Osteoblast (primary cell): ENCODE measurements around the gene DOC2A. TPM values are rescaled to one million over a fixed set of nuclear protein-coding genes. Genes with fewer than 3 reads are reported as not detected.
"Not testable (repeated sequence)": the region's sequence is repeated elsewhere in the genome, so short reads cannot be mapped to it uniquely, and the experiment has no call there.

ENCODE experiments used
- DNase-seq: peaks from one replicate; pipeline ENCODE4 v3.0.0; 2011; ENCODE audit warnings: low spot score, mixed read lengths; ENCODE audit not compliant: insufficient read length; ENCODE audit errors: missing footprints
- H2AFZ ChIP-seq: 2 replicates; pipeline ENCODE4 v1.6.0; 2011; ENCODE audit warnings: mild to moderate bottlenecking, low read length
- H3K27ac ChIP-seq: 2 replicates; pipeline ENCODE4 v1.5.1; 2011; ENCODE audit warnings: mild to moderate bottlenecking, low read depth, low read length, moderate library complexity
- H3K27me3 ChIP-seq: 2 replicates; pipeline ENCODE4 v1.6.0; 2012; ENCODE audit warnings: mild to moderate bottlenecking, control low read depth, inconsistent platforms, low read length, moderate library complexity; ENCODE audit not compliant: insufficient read depth
- H3K36me3 ChIP-seq: 2 replicates; pipeline ENCODE4 v1.5.1; 2011; ENCODE audit warnings: mild to moderate bottlenecking, low read length, control low read depth, moderate library complexity; ENCODE audit not compliant: insufficient read depth
- H3K4me1 ChIP-seq: 2 replicates; pipeline ENCODE4 v1.5.1; 2011; ENCODE audit warnings: mild to moderate bottlenecking, low read length, control low read depth, moderate library complexity; ENCODE audit not compliant: insufficient read depth
- H3K4me2 ChIP-seq: 2 replicates; pipeline ENCODE4 v1.6.0; 2011; ENCODE audit warnings: mild to moderate bottlenecking, low read length; ENCODE audit not compliant: insufficient read depth
- H3K4me3 ChIP-seq: fragments of 200-600 bp; sonication (generic); 3 replicates; pipeline ENCODE4 v1.5.1; 2012; ENCODE audit warnings: mild to moderate bottlenecking, low read length, inconsistent platforms; ENCODE audit not compliant: insufficient read depth
- H3K79me2 ChIP-seq: 2 replicates; pipeline ENCODE4 v1.6.0; 2012; ENCODE audit warnings: mild to moderate bottlenecking, low read length, control low read depth, inconsistent platforms; ENCODE audit not compliant: insufficient read depth
- H3K9me3 ChIP-seq: 2 replicates; pipeline ENCODE4 v1.5.1; 2011; ENCODE audit warnings: low read depth, low read length, control low read depth
- H4K20me1 ChIP-seq: 2 replicates; pipeline ENCODE4 v1.6.0; 2012; ENCODE audit warnings: mild to moderate bottlenecking, low read length, control low read depth; ENCODE audit not compliant: insufficient read depth
- CTCF ChIP-seq: IDR thresholded peaks from 2 replicates; pipeline ENCODE4 v1.5.1; 2011; ENCODE audit warnings: mild to moderate bottlenecking, low read depth, low read length, moderate library complexity; ENCODE audit errors: extremely low read depth
- total RNA-seq: library from RNA; depleted of rRNA; stranded (reverse); fragments of >200 nt; gene quantifications from 2 replicates; pipeline ENCODE4 v1.2.3, GENCODE V29; 2012

DOC2A gene
- total RNA-seq, 1 donor: not detected

GRCh38 chr16:30024451-30024850 lies 13.6 kb upstream of the DOC2A start:
- peaks cover 21% of the 10 kb centered on the region for H3K27me3 ChIP-seq
- no peak overlapping the region for H3K4me2 ChIP-seq
- H3K27ac ChIP-seq: no peak overlapping the region
- no peak overlapping the region for H2AFZ ChIP-seq
- TF ChIP-seq CTCF: no peak
- no peaks in the 10 kb centered on the region for H4K20me1 ChIP-seq
- no peak overlapping the region for H3K4me3 ChIP-seq
- peak; percentile 47 for DNase-seq
- H3K4me1 ChIP-seq: no peaks in the 10 kb centered on the region
- H3K36me3 ChIP-seq: no peaks in the 10 kb centered on the region
- no peaks in the 10 kb centered on the region for H3K9me3 ChIP-seq
- H3K79me2 ChIP-seq: no peaks in the 10 kb centered on the region

GRCh38 chr16:30023586-30023985 lies 12.8 kb upstream of the DOC2A start:
- no peaks in the 10 kb centered on the region for H3K9me3 ChIP-seq
- no peaks in the 10 kb centered on the region for H4K20me1 ChIP-seq
- peaks cover 12% of the 10 kb centered on the region for H3K27me3 ChIP-seq
- no peaks in the 10 kb centered on the region for H3K4me1 ChIP-seq
- no peak overlapping the region for H2AFZ ChIP-seq
- H3K4me3 ChIP-seq: no peak overlapping the region
- no peak overlapping the region for H3K27ac ChIP-seq
- no peak for DNase-seq
- no peak overlapping the region for H3K4me2 ChIP-seq
- no peaks in the 10 kb centered on the region for H3K79me2 ChIP-seq
- no peak for TF ChIP-seq CTCF
- no peaks in the 10 kb centered on the region for H3K36me3 ChIP-seq

- Histone ChIP-seq H3K27me3 (peaks cover 10% of the 10 kb centered on the region), H3K27ac (no peak within 1 kb of the TSS), H3K4me1 (no peaks in the 10 kb centered on the region), H3K4me3 (no peak within 1 kb of the TSS), H4K20me1 (no peaks in the 10 kb centered on the region), H3K36me3 (no peaks in the 10 kb centered on the region), H2AFZ (no peak within 1 kb of the TSS), H3K79me2 (no peaks in the 10 kb centered on the region), H3K4me2 (no peak within 1 kb of the TSS), H3K9me3 (no peaks in the 10 kb centered on the region)
- DNase-seq: peak; percentile 18
- TF ChIP-seq CTCF: no peak
Observed at GRCh38 chr16:30022887-30023286, 12.1 kb upstream of the DOC2A start, which contains the start of gene C16orf92. TSS of gene C16orf92 (plus strand) at chr16:30023198. CDS start at chr16:30023341, 143 bp downstream.

GRCh38 chr16:30018731-30019158 lies 7.9 kb upstream of the DOC2A start:
- TF ChIP-seq CTCF: no peak
- H3K4me3 ChIP-seq: no peak overlapping the region
- no peaks in the 10 kb centered on the region for H3K79me2 ChIP-seq
- DNase-seq: no peak
- H3K4me1 ChIP-seq: no peaks in the 10 kb centered on the region
- peaks cover 2% of the 10 kb centered on the region for H3K27me3 ChIP-seq
- no peak overlapping the region for H3K27ac ChIP-seq
- H4K20me1 ChIP-seq: no peaks in the 10 kb centered on the region
- no peaks in the 10 kb centered on the region for H3K36me3 ChIP-seq
- no peak overlapping the region for H3K4me2 ChIP-seq
- no peak overlapping the region for H2AFZ ChIP-seq
- H3K9me3 ChIP-seq: no peaks in the 10 kb centered on the region

- H3K27ac ChIP-seq, H2AFZ ChIP-seq, H3K4me2 ChIP-seq: not testable (repeated sequence)
Observed at GRCh38 chr16:30017937-30018336, 7.1 kb upstream of the DOC2A start.

More at GRCh38 chr16:30017937-30018336, 7.1 kb upstream of the DOC2A start:
- not testable (repeated sequence) for DNase-seq, H3K4me1 ChIP-seq, H3K9me3 ChIP-seq, H3K4me3 ChIP-seq, H3K79me2 ChIP-seq, H4K20me1 ChIP-seq, H3K36me3 ChIP-seq, H3K27me3 ChIP-seq
